Right lobe of liver (tissue), 4 donors: ENCODE results near the gene PGLYRP3.

Experiments used
- POLR2A ChIP-seq: fragments of 450-650 bp; IDR thresholded peaks from one replicate; pipeline ENCODE4 v1.6.1; 2017; ENCODE audit warnings: antibody characterized with exemption, mild to moderate bottlenecking
- TF ChIP-seq, protein P1 (sequence below), 4 donors: fragments of 200-600 bp in 3 of 4; fragments of 450-650 bp in 1 of 4; IDR thresholded peaks; one replicate each; pipeline versions ENCODE4 v1.5.1 to v1.8.0; 2016 to 2022; ENCODE audit warnings: antibody characterized with exemption in 4 of 4, mild to moderate bottlenecking in 2 of 4
- donor health status: DM: no; HTN: no; CAD: no.
- donor health status: DM: no; HTN: no; CAD: no.
- donor health status: DM: no; HTN: yes; CAD: no.

GRCh38 chr1:153343811-153344717, 31.3 kb upstream of the PGLYRP3 start:
- no peak for TF ChIP-seq POLR2A
- TF ChIP-seq, protein P1, sequence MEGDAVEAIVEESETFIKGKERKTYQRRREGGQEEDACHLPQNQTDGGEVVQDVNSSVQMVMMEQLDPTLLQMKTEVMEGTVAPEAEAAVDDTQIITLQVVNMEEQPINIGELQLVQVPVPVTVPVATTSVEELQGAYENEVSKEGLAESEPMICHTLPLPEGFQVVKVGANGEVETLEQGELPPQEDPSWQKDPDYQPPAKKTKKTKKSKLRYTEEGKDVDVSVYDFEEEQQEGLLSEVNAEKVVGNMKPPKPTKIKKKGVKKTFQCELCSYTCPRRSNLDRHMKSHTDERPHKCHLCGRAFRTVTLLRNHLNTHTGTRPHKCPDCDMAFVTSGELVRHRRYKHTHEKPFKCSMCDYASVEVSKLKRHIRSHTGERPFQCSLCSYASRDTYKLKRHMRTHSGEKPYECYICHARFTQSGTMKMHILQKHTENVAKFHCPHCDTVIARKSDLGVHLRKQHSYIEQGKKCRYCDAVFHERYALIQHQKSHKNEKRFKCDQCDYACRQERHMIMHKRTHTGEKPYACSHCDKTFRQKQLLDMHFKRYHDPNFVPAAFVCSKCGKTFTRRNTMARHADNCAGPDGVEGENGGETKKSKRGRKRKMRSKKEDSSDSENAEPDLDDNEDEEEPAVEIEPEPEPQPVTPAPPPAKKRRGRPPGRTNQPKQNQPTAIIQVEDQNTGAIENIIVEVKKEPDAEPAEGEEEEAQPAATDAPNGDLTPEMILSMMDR (IDR thresholded peaks at IDR 0.05), result no peak
